ES-I3 (cell line): ENCODE data around the gene SPARC.
"Not testable (repeated sequence)": the region's sequence is repeated elsewhere in the genome, so short reads cannot be mapped to it uniquely, and the experiment has no call there.

ENCODE experiments used
- H3K36me3 ChIP-seq: 2 replicates; pipeline ENCODE4 v1.6.1; 2013; ENCODE audit warnings: mild to moderate bottlenecking, low read length, control low read depth, moderate library complexity; ENCODE audit not compliant: insufficient read depth
- H3K4me1 ChIP-seq: 2 replicates; pipeline ENCODE4 v1.6.1; 2013; ENCODE audit warnings: mild to moderate bottlenecking, control low read depth, low read length; ENCODE audit not compliant: insufficient read depth
- H3K9ac ChIP-seq: 2 replicates; pipeline ENCODE4 v1.6.1; 2013; ENCODE audit warnings: low read depth, mild to moderate bottlenecking, low read length, moderate library complexity
- H3K9me3 ChIP-seq: 2 replicates; pipeline ENCODE4 v1.6.1; 2013; ENCODE audit warnings: mild to moderate bottlenecking, low read length, moderate library complexity; ENCODE audit not compliant: control insufficient read depth, insufficient read depth

SPARC gene

GRCh38 chr5:151686674-151687407, at the start of gene SPARC:
TSS of gene SPARC (minus strand) at chr5:151686915. CDS start at chr5:151676188, 10,727 bp downstream.
- Histone ChIP-seq H3K9me3 (no peaks in the 10 kb centered on the region), H3K9ac (peak within 1 kb of the TSS; percentile 79), H3K36me3 (0 out of 2 replicates have a peak, but pooled peaks cover 6% of the 10 kb centered on the region), H3K4me1 (peaks cover 26% of the 10 kb centered on the region)

GRCh38 chr5:151735646-151736045, 48.9 kb upstream of the SPARC start:
- Histone ChIP-seq H3K9ac (no peak overlapping the region), H3K4me1 (peaks cover 11% of the 10 kb centered on the region), H3K9me3 (peaks cover 2% of the 10 kb centered on the region; the same call in 1 of the 2 replicates), H3K36me3 (no peaks in the 10 kb centered on the region)

- no peaks in the 10 kb centered on the region for H3K4me1 ChIP-seq
- H3K9me3 ChIP-seq: peaks cover 6% of the 10 kb centered on the region
- no peak overlapping the region for H3K9ac ChIP-seq
- H3K36me3 ChIP-seq: no peaks in the 10 kb centered on the region
Observed at GRCh38 chr5:151734064-151734408, 47.3 kb upstream of the SPARC start.

GRCh38 chr5:151733358-151734063, 46.8 kb upstream of the SPARC start:
- H3K4me1 ChIP-seq: no peaks in the 10 kb centered on the region
- H3K9ac ChIP-seq: no peak overlapping the region
- no peaks in the 10 kb centered on the region for H3K36me3 ChIP-seq
- H3K9me3 ChIP-seq: peaks cover 6% of the 10 kb centered on the region

GRCh38 chr5:151730381-151730780, 43.7 kb upstream of the SPARC start:
- no peaks in the 10 kb centered on the region for H3K4me1 ChIP-seq
- H3K36me3 ChIP-seq: no peaks in the 10 kb centered on the region
- H3K9me3 ChIP-seq: peaks cover 6% of the 10 kb centered on the region
- H3K9ac ChIP-seq: no peak overlapping the region

- not testable (repeated sequence) for H3K4me1 ChIP-seq, H3K9me3 ChIP-seq, H3K36me3 ChIP-seq, H3K9ac ChIP-seq
Observed at GRCh38 chr5:151729597-151729996, 42.9 kb upstream of the SPARC start.

GRCh38 chr5:151724360-151724759, 37.6 kb upstream of the SPARC start:
- no peak overlapping the region for H3K9ac ChIP-seq
- H3K36me3 ChIP-seq: no peaks in the 10 kb centered on the region
- no peaks in the 10 kb centered on the region for H3K9me3 ChIP-seq
- H3K4me1 ChIP-seq: peaks cover 11% of the 10 kb centered on the region

GRCh38 chr5:151722546-151722945, 35.8 kb upstream of the SPARC start:
- Histone ChIP-seq H3K4me1 (peaks cover 14% of the 10 kb centered on the region), H3K36me3 (no peaks in the 10 kb centered on the region), H3K9me3 (no peaks in the 10 kb centered on the region), H3K9ac (no peak overlapping the region)

- Histone ChIP-seq H3K4me1 (peaks cover 14% of the 10 kb centered on the region), H3K9me3 (no peaks in the 10 kb centered on the region), H3K9ac (no peak overlapping the region), H3K36me3 (no peaks in the 10 kb centered on the region)
Observed at GRCh38 chr5:151721812-151722391, 35.2 kb upstream of the SPARC start.

GRCh38 chr5:151721087-151721646, 34.5 kb upstream of the SPARC start:
- H3K9me3 ChIP-seq: no peaks in the 10 kb centered on the region
- peaks cover 14% of the 10 kb centered on the region for H3K4me1 ChIP-seq
- H3K9ac ChIP-seq: no peak overlapping the region
- H3K36me3 ChIP-seq: no peaks in the 10 kb centered on the region

- no peaks in the 10 kb centered on the region for H3K36me3 ChIP-seq
- H3K9ac ChIP-seq: no peak overlapping the region
- no peaks in the 10 kb centered on the region for H3K9me3 ChIP-seq
- peaks cover 14% of the 10 kb centered on the region for H3K4me1 ChIP-seq
Observed at GRCh38 chr5:151720215-151720614, 33.5 kb upstream of the SPARC start.

GRCh38 chr5:151719228-151720000, 32.7 kb upstream of the SPARC start:
- Histone ChIP-seq H3K4me1 (peaks cover 14% of the 10 kb centered on the region), H3K9me3 (no peaks in the 10 kb centered on the region), H3K9ac (no peak overlapping the region), H3K36me3 (no peaks in the 10 kb centered on the region)

- Histone ChIP-seq H3K4me1 (peaks cover 14% of the 10 kb centered on the region), H3K9me3 (no peaks in the 10 kb centered on the region), H3K9ac (no peak overlapping the region), H3K36me3 (no peaks in the 10 kb centered on the region)
Observed at GRCh38 chr5:151718646-151719045, 31.9 kb upstream of the SPARC start.

- H3K4me1 ChIP-seq: peaks cover 14% of the 10 kb centered on the region
- no peak overlapping the region for H3K9ac ChIP-seq
- H3K36me3 ChIP-seq: no peaks in the 10 kb centered on the region
- H3K9me3 ChIP-seq: no peaks in the 10 kb centered on the region
Observed at GRCh38 chr5:151718153-151718552, 31.4 kb upstream of the SPARC start.
